Neural crest cell (in vitro differentiated cells): ENCODE data around the gene CPVL. TPM values are rescaled to one million over a fixed set of nuclear protein-coding genes. Genes with fewer than 3 reads are reported as not detected.

Experiments used
- DNase-seq: peaks from one replicate; pipeline ENCODE4 v3.0.0; 2021; ENCODE audit warnings: low read depth, mixed read lengths, low spot score
- H3K27ac Mint-ChIP-seq: one replicate; pipeline ENCODE4 v1.8.0; 2021; ENCODE audit warnings: mild to moderate bottlenecking, mixed read lengths; ENCODE audit not compliant: unreplicated experiment
- H3K27me3 Mint-ChIP-seq: 2 replicates; pipeline ENCODE4 v1.8.0; 2021; ENCODE audit warnings: low read depth, mild to moderate bottlenecking, mixed read lengths
- H3K36me3 Mint-ChIP-seq: 2 replicates; pipeline ENCODE4 v1.8.0; 2021; ENCODE audit warnings: low read depth, mild to moderate bottlenecking, mixed read lengths
- H3K4me1 Mint-ChIP-seq: 2 replicates; pipeline ENCODE4 v1.8.0; 2021; ENCODE audit warnings: mixed read lengths
- H3K4me3 Mint-ChIP-seq: one replicate; pipeline ENCODE4 v1.8.0; 2021; ENCODE audit warnings: mild to moderate bottlenecking, mixed read lengths
- H3K9me3 Mint-ChIP-seq: 2 replicates; pipeline ENCODE4 v1.8.0; 2021; ENCODE audit warnings: mixed read lengths
- total RNA-seq: library from RNA; stranded (reverse); gene quantifications from 2 replicates; pipeline ENCODE4 v1.2.1, GENCODE V29; 2021
- TF ChIP-seq, protein P1 (sequence below): fragments of 200-600 bp; sonication (generic); conservative IDR thresholded peaks from 2 replicates; pipeline ENCODE4 v1.5.0; 2021; ENCODE audit warnings: antibody characterized with exemption, mild to moderate bottlenecking

The CPVL gene
- total RNA-seq, 1 donor from 2014 or later: 31.3 TPM

DNA sequence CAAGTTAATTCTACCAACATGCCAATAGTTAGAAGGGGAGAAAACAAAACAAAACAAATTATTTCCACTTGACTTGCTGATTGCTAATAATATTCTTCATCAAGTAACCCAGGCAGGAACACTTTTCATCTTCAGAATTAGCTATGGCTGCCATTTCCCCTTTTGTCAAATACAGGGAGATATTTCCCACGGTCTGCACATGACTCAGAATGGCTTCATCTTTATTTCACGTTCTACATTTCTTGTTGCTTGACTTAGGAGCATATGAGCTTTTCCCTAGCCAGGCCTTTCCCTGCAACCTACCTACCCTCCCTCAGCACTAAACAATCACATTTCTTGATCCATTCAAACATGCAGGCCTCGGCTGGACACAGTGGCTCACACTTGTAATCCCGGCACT is 6.5 kb downstream of the CPVL start:
- Mint-ChIP-seq H3K4me3 (no peak overlapping the region), H3K36me3 (no peaks in the 10 kb centered on the region), H3K27ac (no peak overlapping the region), H3K4me1 (peaks cover 7% of the 10 kb centered on the region), H3K9me3 (no peaks in the 10 kb centered on the region), H3K27me3 (no peaks in the 10 kb centered on the region)
- TF ChIP-seq, protein P1, sequence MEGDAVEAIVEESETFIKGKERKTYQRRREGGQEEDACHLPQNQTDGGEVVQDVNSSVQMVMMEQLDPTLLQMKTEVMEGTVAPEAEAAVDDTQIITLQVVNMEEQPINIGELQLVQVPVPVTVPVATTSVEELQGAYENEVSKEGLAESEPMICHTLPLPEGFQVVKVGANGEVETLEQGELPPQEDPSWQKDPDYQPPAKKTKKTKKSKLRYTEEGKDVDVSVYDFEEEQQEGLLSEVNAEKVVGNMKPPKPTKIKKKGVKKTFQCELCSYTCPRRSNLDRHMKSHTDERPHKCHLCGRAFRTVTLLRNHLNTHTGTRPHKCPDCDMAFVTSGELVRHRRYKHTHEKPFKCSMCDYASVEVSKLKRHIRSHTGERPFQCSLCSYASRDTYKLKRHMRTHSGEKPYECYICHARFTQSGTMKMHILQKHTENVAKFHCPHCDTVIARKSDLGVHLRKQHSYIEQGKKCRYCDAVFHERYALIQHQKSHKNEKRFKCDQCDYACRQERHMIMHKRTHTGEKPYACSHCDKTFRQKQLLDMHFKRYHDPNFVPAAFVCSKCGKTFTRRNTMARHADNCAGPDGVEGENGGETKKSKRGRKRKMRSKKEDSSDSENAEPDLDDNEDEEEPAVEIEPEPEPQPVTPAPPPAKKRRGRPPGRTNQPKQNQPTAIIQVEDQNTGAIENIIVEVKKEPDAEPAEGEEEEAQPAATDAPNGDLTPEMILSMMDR: no peak
- no peak for DNase-seq

DNA sequence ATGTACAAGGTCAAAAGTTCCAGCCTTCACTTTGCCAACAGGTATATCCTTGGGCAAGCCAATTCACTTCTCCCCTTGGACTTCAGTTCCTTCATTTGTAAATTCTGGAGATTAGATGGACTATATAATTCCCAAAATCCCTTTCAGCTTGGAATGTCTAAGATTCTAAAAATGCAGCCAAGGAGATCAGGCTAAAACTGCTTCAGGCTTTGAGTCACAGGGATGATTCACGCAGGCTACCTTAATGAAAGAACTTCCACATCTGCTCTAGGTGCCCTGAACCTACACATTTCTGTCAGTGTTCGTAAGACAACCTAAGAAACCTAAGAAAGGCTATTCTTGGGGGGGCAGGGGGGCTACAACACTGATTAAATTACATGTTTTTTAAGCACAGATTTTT is 7.1 kb downstream of the CPVL start:
- TF ChIP-seq, protein P1: no peak
- H3K4me3 Mint-ChIP-seq: no peak overlapping the region

DNA sequence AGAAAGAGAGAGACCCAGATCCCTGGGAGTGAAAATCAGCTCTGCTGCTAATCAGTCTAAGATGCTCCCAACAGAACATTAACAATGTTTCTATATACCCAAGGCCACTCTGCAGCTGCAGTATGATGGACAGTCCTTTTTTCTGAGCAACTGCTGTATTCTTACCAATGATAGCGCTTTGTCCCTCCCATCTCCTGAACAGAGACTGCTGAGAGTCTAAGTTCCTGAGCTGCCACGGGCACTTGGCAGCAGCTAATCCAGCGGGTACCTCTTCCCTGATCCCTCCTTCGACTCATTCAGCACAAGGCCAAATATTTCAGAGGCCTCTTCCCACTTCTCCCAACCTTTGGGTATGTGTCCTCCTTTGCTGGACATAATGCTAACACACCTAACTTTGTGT is 7.7 kb downstream of the CPVL start:
- no peak for DNase-seq
- Mint-ChIP-seq H3K9me3 (no peaks in the 10 kb centered on the region), H3K4me3 (no peak overlapping the region), H3K27me3 (no peaks in the 10 kb centered on the region), H3K27ac (no peak overlapping the region), H3K4me1 (peaks cover 14% of the 10 kb centered on the region), H3K36me3 (no peaks in the 10 kb centered on the region)
- TF ChIP-seq, protein P1: no peak

More for the DNA sequence above, 7.1 kb downstream of the CPVL start:
- H3K36me3 Mint-ChIP-seq: no peaks in the 10 kb centered on the region
- no peak for DNase-seq
- no peaks in the 10 kb centered on the region for H3K27me3 Mint-ChIP-seq
- H3K27ac Mint-ChIP-seq: no peak overlapping the region
- H3K9me3 Mint-ChIP-seq: no peaks in the 10 kb centered on the region
- peaks cover 8% of the 10 kb centered on the region for H3K4me1 Mint-ChIP-seq

DNA sequence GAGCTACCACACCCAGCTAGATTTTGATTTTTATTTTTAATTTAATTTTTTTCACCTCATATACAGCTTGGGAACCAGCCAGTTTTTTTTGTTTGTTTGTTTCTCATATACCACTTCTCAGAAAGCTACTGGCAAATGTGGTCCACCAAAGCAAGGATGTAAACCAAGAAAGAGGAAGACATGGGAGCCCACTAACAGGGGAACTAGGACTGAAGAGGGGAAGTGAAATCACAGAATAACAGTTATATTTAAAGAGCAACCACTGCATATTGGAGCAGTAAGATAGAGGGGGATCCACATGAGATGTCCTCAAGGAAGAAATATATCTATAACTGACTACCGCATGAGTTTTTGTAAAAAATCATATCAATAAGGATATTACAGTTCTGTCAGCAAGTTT is 10.5 kb downstream of the CPVL start:
- no peaks in the 10 kb centered on the region for H3K27me3 Mint-ChIP-seq
- H3K36me3 Mint-ChIP-seq: no peaks in the 10 kb centered on the region
- no peaks in the 10 kb centered on the region for H3K9me3 Mint-ChIP-seq
- H3K4me3 Mint-ChIP-seq: no peak overlapping the region
- DNase-seq: no peak
- H3K27ac Mint-ChIP-seq: no peak overlapping the region
- peaks cover 13% of the 10 kb centered on the region for H3K4me1 Mint-ChIP-seq
- TF ChIP-seq, protein P1: no peak

DNA sequence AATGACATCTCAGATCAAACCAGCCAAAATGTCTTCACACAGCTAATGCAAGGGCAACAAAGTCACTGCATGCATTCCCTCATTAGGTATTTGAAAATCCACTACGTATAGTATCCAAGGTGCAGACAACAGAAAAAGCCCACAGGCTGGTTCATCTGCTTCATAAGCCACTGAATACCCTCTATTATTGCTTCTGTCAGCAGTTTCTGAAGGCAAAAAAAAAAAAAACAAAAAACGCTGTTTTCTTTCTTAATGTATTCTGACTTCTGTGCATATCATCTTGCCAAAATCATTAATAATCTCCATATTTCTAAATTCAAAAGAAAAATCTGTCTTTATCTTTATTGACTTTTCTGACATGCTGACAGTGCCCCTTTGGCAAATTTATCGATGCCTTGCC is 13.4 kb downstream of the CPVL start:
- Mint-ChIP-seq H3K27me3 (no peaks in the 10 kb centered on the region), H3K27ac (no peak overlapping the region), H3K9me3 (peaks cover 6% of the 10 kb centered on the region), H3K36me3 (peaks cover 5% of the 10 kb centered on the region), H3K4me1 (peaks cover 20% of the 10 kb centered on the region), H3K4me3 (no peak overlapping the region)
- DNase-seq: no peak
- TF ChIP-seq, protein P1: no peak

DNA sequence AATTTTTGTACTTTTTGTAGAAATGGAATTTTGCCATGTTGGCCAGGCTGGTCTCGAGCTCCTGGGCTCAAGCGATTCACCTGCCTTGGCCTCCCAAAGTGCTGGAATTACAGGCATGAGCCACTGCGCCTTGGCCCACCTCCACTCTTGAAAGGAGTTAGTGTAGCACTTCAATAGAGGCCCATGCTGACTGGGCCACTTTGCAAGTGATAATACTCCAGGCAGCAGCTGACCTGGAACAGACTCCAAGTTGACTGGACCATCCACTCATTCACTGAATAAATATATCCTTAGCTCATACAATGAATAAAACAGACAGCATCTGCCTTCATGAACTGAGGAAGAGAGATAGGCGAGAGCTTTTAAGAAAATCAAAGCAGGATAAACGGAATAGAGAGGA is 14.7 kb downstream of the CPVL start:
- TF ChIP-seq, protein P1: no peak
- Mint-ChIP-seq H3K27me3 (no peaks in the 10 kb centered on the region), H3K36me3 (peaks cover 5% of the 10 kb centered on the region), H3K9me3 (peaks cover 6% of the 10 kb centered on the region), H3K4me3 (no peak overlapping the region), H3K4me1 (peaks cover 28% of the 10 kb centered on the region), H3K27ac (no peak overlapping the region)
- no peak for DNase-seq
